OCI-LY7 (cell line): Measurements from ENCODE around the gene HBM.

Experiments
- EZH2phosphoT487 ChIP-seq: fragments of 200-600 bp; sonication (generic); IDR thresholded peaks from 2 replicates; pipeline ENCODE4 v1.6.1; 2018; ENCODE audit warnings: low read depth, borderline replicate concordance, mild to moderate bottlenecking, mixed run types, antibody characterized with exemption, low read length, moderate library complexity, mixed read lengths
- TF ChIP-seq, protein P1 (sequence below): fragments of 200-600 bp; sonication (generic); conservative IDR thresholded peaks from 2 replicates; pipeline ENCODE4 v1.5.1; 2014; ENCODE audit warnings: mild to moderate bottlenecking, antibody characterized with exemption, low read length, moderate library complexity, mixed read lengths

DNA sequence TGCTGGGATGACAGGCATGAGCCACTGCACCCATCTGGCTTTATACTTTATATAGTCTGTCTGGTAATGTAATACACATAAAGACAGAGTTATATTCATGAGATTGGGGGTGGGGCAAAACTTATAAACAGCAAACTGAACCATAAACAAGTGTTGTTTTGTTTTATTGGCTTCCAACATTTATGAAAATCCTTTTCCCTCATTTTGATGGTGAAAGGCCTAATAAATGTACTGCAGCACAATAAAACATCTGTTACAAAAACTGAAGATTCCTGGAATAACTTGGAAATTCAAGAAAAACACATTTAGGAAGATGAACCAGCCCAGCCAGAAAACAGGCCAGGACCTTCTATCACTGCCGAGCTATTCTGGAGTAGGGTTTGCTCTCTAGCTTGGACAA, 43.4 kb upstream of the HBM start:
- TF ChIP-seq, protein P1, sequence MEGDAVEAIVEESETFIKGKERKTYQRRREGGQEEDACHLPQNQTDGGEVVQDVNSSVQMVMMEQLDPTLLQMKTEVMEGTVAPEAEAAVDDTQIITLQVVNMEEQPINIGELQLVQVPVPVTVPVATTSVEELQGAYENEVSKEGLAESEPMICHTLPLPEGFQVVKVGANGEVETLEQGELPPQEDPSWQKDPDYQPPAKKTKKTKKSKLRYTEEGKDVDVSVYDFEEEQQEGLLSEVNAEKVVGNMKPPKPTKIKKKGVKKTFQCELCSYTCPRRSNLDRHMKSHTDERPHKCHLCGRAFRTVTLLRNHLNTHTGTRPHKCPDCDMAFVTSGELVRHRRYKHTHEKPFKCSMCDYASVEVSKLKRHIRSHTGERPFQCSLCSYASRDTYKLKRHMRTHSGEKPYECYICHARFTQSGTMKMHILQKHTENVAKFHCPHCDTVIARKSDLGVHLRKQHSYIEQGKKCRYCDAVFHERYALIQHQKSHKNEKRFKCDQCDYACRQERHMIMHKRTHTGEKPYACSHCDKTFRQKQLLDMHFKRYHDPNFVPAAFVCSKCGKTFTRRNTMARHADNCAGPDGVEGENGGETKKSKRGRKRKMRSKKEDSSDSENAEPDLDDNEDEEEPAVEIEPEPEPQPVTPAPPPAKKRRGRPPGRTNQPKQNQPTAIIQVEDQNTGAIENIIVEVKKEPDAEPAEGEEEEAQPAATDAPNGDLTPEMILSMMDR: no peak
- TF ChIP-seq EZH2phosphoT487: no peak
